ENCODE data around the gene PHYH. TPM values are rescaled to one million over a fixed set of nuclear protein-coding genes. Genes with fewer than 3 reads are reported as not detected.

PHYH gene
- total RNA-seq, 1 donor from 2014 or later = 20.0 TPM

GRCh38 chr10:13322615-13323148 is 22.8 kb upstream of the PHYH start:
- DNase-seq (ENCODE audit: low read depth) = no peak
- H3K4me3 ChIP-seq (ENCODE audit: low read depth, low read length) = no peak overlapping the region
- TF ChIP-seq CTCF (conservative IDR thresholded peaks at IDR 0.05; ENCODE audit: low read depth, low read length) = no peak

- no peak for DNase-seq (ENCODE audit: low read depth)
- TF ChIP-seq CTCF (conservative IDR thresholded peaks at IDR 0.05; ENCODE audit: low read depth, low read length) = no peak
- no peak overlapping the region for H3K4me3 ChIP-seq (ENCODE audit: low read depth, low read length)
These were observed 21.7 kb upstream of the PHYH start for GRCh38 chr10:13321576-13321975.

GRCh38 chr10:13319166-13319565 is 19.3 kb upstream of the PHYH start:
- no peak for DNase-seq (ENCODE audit: low read depth)
- H3K4me3 ChIP-seq (ENCODE audit: low read depth, low read length) = no peak overlapping the region
- TF ChIP-seq CTCF (conservative IDR thresholded peaks at IDR 0.05; ENCODE audit: low read depth, low read length) = no peak

GRCh38 chr10:13317474-13317873 is 17.6 kb upstream of the PHYH start:
- DNase-seq (ENCODE audit: low read depth) = no peak
- H3K4me3 ChIP-seq (ENCODE audit: low read depth, low read length) = no peak overlapping the region
- no peak for TF ChIP-seq CTCF (conservative IDR thresholded peaks at IDR 0.05; ENCODE audit: low read depth, low read length)

GRCh38 chr10:13316635-13317311 is 16.9 kb upstream of the PHYH start:
- DNase-seq (ENCODE audit: low read depth) = no peak
- no peak overlapping the region for H3K4me3 ChIP-seq (ENCODE audit: low read depth, low read length)
- TF ChIP-seq CTCF (conservative IDR thresholded peaks at IDR 0.05; ENCODE audit: low read depth, low read length) = no peak

- H3K4me3 ChIP-seq (ENCODE audit: low read depth, low read length) = no peak overlapping the region
- no peak for TF ChIP-seq CTCF (conservative IDR thresholded peaks at IDR 0.05; ENCODE audit: low read depth, low read length)
- DNase-seq (ENCODE audit: low read depth) = no peak
These were observed 15.5 kb upstream of the PHYH start for GRCh38 chr10:13315361-13315760.

GRCh38 chr10:13311177-13311575 is 11.3 kb upstream of the PHYH start:
- no peak overlapping the region for H3K4me3 ChIP-seq (ENCODE audit: low read depth, low read length)
- no peak for DNase-seq (ENCODE audit: low read depth)
- no peak for TF ChIP-seq CTCF (conservative IDR thresholded peaks at IDR 0.05; ENCODE audit: low read depth, low read length)
